K562 (cell line): ENCODE results near the gene YLPM1. TPM values are rescaled to one million over a fixed set of nuclear protein-coding genes. Genes with fewer than 3 reads are reported as not detected.
A peak's percentile ranks its signal among the peaks of the same experiment; 100 is the strongest.

Source experiments
- DIDO1 ChIP-seq: fragments of 450-650 bp; IDR thresholded peaks from 2 replicates; pipeline ENCODE4 v1.6.1; 2016; ENCODE audit warnings: low read depth, missing biosample characterization, missing genetic modification characterization
- EZH2 ChIP-seq: IDR thresholded peaks from 2 replicates; pipeline ENCODE4 v1.6.1; 2012; ENCODE audit warnings: low read depth, mild to moderate bottlenecking, inconsistent platforms, low read length, borderline replicate concordance
- FIP1L1 ChIP-seq: fragments of 200-400 bp; formaldehyde crosslinking; IDR thresholded peaks from 2 replicates; pipeline ENCODE4 v1.6.1; 2018; ENCODE audit warnings: mild to moderate bottlenecking, low read depth, low read length; ENCODE audit not compliant: poor library complexity, severe bottlenecking
- HSF4 ChIP-seq: fragments of 250-450 bp; sonication (Bioruptor Pico); IDR thresholded peaks from 2 replicates; pipeline ENCODE4 v2.1.2; 2022; ENCODE audit warnings: mild to moderate bottlenecking, moderate library complexity, borderline replicate concordance
- NCOA1 ChIP-seq: fragments of 450-650 bp; IDR thresholded peaks from 2 replicates; pipeline ENCODE4 v1.6.1; 2016; ENCODE audit warnings: low read depth
- RFX5 ChIP-seq: IDR thresholded peaks from 2 replicates; pipeline ENCODE4 v1.6.1; 2011; ENCODE audit warnings: low read depth, mild to moderate bottlenecking, improper control_type of control experiment, low read length
- ZNF197 ChIP-seq: fragments of 200-800 bp; sonication (Bioruptor generic); IDR thresholded peaks from 2 replicates; pipeline ENCODE4 v1.6.1; 2016; ENCODE audit warnings: low read depth, missing genetic modification characterization, missing compliant biosample characterization
- ZNF518B ChIP-seq: fragments of 250-450 bp; sonication (Bioruptor Pico); IDR thresholded peaks from 2 replicates; pipeline ENCODE4 v1.5.0; 2021; ENCODE audit warnings: mild to moderate bottlenecking, moderate library complexity
- ZNF668 ChIP-seq: fragments of 250-450 bp; sonication (Bioruptor Pico); IDR thresholded peaks from 2 replicates; pipeline ENCODE4 v1.8.0; 2022; ENCODE audit warnings: mild to moderate bottlenecking, inconsistent platforms
- ZSCAN32 ChIP-seq: fragments of 450-650 bp; formaldehyde crosslinking; IDR thresholded peaks from 2 replicates; pipeline ENCODE4 v1.4.0; 2020; ENCODE audit warnings: mild to moderate bottlenecking, moderate library complexity
- polyA plus RNA-seq, 8 experiments: library from polyadenylated mRNA; depleted of rRNA in 4 of 8; stranded (reverse) in 5 of 8; unstranded in 3 of 8; fragments of >200 nt; fragmentation: Nextera tagmentation in 2 of 8; fragmentation: Illumina TruSeq in 1 of 8; extraction: Ambion mirVana in 2 of 8; extraction: Trizol in 1 of 8; gene quantifications; 2 replicates each; pipeline versions ENCODE4 v1.2.1 to v1.2.3, GENCODE V29; 2011 to 2014; ENCODE audit warnings: inconsistent platforms in 1 of 8, missing spikeins in 1 of 8
- total RNA-seq, 7 experiments: library from RNA; depleted of rRNA in 6 of 7; stranded (reverse); fragments of >200 nt in 6 of 7; fragmentation: Illumina TruSeq in 2 of 7; extraction: Trizol in 2 of 7; gene quantifications; 2 replicates each; pipeline versions ENCODE4 v1.2.1 to v1.2.3, GENCODE V29; 2011 to 2021; ENCODE audit warnings: low replicate concordance in 1 of 7
- TF ChIP-seq, protein P1 (sequence below): sonication (generic); formaldehyde crosslinking; IDR thresholded peaks from 2 replicates; pipeline ENCODE4 v1.8.0; 2023; ENCODE audit warnings: missing genetic modification reagents, mild to moderate bottlenecking, borderline replicate concordance

The YLPM1 gene
- total and polyA plus RNA-seq, 9 of the 15 experiments (the other 6 are each of a cell fraction or from before 2014, with no cell fraction given): 7.2 to 32.7 (median 14.6) TPM

DNA sequence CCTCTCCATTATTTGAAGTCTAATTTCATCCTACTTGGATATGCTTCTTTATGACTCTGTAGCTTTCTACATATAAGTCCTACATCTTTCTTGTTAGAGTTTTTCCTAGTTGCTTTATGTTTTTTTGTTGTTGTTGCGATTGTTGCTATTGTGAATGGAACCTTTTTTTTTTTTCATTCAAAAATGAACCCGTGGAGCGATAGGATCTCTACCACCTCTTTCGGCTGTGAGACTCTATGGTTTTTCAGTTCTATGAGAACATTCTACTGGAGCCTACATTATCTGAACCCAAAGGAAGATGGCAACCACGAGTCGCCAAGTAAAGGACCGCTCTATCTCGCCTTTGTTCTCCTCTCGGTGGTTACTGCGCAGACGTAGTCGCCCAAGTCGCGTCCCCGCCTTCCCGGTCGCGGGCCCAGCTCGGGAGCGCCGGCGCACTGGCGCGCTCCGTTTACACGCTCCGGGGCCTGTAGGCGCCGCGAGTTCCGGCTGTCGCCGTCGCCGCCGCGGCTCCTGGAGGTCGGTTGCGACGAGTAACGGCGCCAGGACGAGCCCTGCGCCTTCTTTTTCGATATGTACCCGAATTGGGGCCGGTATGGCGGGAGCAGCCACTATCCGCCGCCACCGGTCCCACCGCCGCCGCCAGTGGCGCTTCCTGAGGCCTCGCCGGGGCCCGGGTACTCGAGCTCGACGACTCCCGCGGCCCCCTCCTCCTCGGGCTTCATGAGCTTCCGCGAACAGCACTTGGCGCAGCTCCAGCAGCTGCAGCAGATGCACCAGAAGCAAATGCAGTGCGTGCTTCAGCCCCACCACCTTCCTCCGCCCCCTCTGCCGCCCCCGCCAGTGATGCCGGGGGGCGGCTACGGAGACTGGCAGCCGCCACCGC lies at the start of gene YLPM1 (continued):
- TF ChIP-seq HSF4 (CRISPR knock-in tag) (no peak), ZSCAN32 (CRISPR knock-in tag) (no peak), DIDO1 (no peak), ZNF197 (CRISPR knock-in tag) (no peak), ZNF668 (CRISPR knock-in tag) (no peak), NCOA1 (peak; percentile 49; the same call in 1 of the 2 replicates), EZH2 (no peak), ZNF518B (CRISPR knock-in tag) (no peak), RFX5 (no peak), FIP1L1 (no peak)
- TF ChIP-seq, protein P1, sequence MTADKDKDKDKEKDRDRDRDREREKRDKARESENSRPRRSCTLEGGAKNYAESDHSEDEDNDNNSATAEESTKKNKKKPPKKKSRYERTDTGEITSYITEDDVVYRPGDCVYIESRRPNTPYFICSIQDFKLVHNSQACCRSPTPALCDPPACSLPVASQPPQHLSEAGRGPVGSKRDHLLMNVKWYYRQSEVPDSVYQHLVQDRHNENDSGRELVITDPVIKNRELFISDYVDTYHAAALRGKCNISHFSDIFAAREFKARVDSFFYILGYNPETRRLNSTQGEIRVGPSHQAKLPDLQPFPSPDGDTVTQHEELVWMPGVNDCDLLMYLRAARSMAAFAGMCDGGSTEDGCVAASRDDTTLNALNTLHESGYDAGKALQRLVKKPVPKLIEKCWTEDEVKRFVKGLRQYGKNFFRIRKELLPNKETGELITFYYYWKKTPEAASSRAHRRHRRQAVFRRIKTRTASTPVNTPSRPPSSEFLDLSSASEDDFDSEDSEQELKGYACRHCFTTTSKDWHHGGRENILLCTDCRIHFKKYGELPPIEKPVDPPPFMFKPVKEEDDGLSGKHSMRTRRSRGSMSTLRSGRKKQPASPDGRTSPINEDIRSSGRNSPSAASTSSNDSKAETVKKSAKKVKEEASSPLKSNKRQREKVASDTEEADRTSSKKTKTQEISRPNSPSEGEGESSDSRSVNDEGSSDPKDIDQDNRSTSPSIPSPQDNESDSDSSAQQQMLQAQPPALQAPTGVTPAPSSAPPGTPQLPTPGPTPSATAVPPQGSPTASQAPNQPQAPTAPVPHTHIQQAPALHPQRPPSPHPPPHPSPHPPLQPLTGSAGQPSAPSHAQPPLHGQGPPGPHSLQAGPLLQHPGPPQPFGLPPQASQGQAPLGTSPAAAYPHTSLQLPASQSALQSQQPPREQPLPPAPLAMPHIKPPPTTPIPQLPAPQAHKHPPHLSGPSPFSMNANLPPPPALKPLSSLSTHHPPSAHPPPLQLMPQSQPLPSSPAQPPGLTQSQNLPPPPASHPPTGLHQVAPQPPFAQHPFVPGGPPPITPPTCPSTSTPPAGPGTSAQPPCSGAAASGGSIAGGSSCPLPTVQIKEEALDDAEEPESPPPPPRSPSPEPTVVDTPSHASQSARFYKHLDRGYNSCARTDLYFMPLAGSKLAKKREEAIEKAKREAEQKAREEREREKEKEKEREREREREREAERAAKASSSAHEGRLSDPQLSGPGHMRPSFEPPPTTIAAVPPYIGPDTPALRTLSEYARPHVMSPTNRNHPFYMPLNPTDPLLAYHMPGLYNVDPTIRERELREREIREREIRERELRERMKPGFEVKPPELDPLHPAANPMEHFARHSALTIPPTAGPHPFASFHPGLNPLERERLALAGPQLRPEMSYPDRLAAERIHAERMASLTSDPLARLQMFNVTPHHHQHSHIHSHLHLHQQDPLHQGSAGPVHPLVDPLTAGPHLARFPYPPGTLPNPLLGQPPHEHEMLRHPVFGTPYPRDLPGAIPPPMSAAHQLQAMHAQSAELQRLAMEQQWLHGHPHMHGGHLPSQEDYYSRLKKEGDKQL: no peak
